ENCODE results near the gene NXPE3.
A peak's percentile ranks its signal among the peaks of the same experiment; 100 is the strongest.

The NXPE3 gene

GRCh38 chr3:101828691-101829436, 49.9 kb downstream of the NXPE3 start:
- peak; percentile 20 for DNase-seq (ENCODE audit: low read depth)

- no peak for DNase-seq (ENCODE audit: low read depth)
These were observed 50.4 kb downstream of the NXPE3 start for GRCh38 chr3:101829437-101829830.

GRCh38 chr3:101829874-101830273, 50.9 kb downstream of the NXPE3 start:
- DNase-seq (ENCODE audit: low read depth), result no peak

GRCh38 chr3:101833446-101833974, 54.5 kb downstream of the NXPE3 start:
- no peak for DNase-seq (ENCODE audit: low read depth)

- no peak for DNase-seq (ENCODE audit: low read depth)
These were observed 56.7 kb downstream of the NXPE3 start for GRCh38 chr3:101835676-101836075.

GRCh38 chr3:101836160-101836559, 57.1 kb downstream of the NXPE3 start:
- DNase-seq (ENCODE audit: low read depth), result no peak

- no peak for DNase-seq (ENCODE audit: low read depth)
These were observed 57.9 kb downstream of the NXPE3 start for GRCh38 chr3:101836652-101837598.

GRCh38 chr3:101838691-101839090, 59.7 kb downstream of the NXPE3 start:
- no peak for DNase-seq (ENCODE audit: low read depth)

GRCh38 chr3:101840066-101840465, 61.1 kb downstream of the NXPE3 start:
- no peak for DNase-seq (ENCODE audit: low read depth)

GRCh38 chr3:101842245-101842934, 63.4 kb downstream of the NXPE3 start:
- DNase-seq (ENCODE audit: low read depth), result no peak

- no peak for DNase-seq (ENCODE audit: low read depth)
These were observed 63.9 kb downstream of the NXPE3 start for GRCh38 chr3:101842935-101843330.

- DNase-seq (ENCODE audit: low read depth), result no peak
These were observed 66.4 kb downstream of the NXPE3 start for GRCh38 chr3:101845425-101845824.

- DNase-seq (ENCODE audit: low read depth), result no peak
These were observed 67.7 kb downstream of the NXPE3 start for GRCh38 chr3:101846709-101847108.

- DNase-seq (ENCODE audit: low read depth), result no peak
These were observed 68.3 kb downstream of the NXPE3 start for GRCh38 chr3:101847328-101847727.

- DNase-seq (ENCODE audit: low read depth), result no peak
These were observed 69.3 kb downstream of the NXPE3 start for GRCh38 chr3:101848326-101848725.

- peak; percentile 84 for DNase-seq (ENCODE audit: low read depth)
These were observed 70.0 kb downstream of the NXPE3 start, which contains the start of gene NFKBIZ for GRCh38 chr3:101848754-101849713. Gene NFKBIZ, plus strand, starts transcription at chr3:101849514. Its CDS starts 115 bp downstream, at chr3:101849629.

- peak; percentile 42 for DNase-seq (ENCODE audit: low read depth)
These were observed 70.8 kb downstream of the NXPE3 start for GRCh38 chr3:101849714-101850245.

- DNase-seq (ENCODE audit: low read depth), result peak; percentile 43
These were observed 71.4 kb downstream of the NXPE3 start for GRCh38 chr3:101850246-101851051.

GRCh38 chr3:101851072-101851770, 72.2 kb downstream of the NXPE3 start:
- DNase-seq (ENCODE audit: low read depth), result no peak
